C4-2B (cell line): Measurements from ENCODE around the gene KCNAB1.
"Not testable (repeated sequence)": the region's sequence is repeated elsewhere in the genome, so short reads cannot be mapped to it uniquely, and the experiment has no call there.

ENCODE experiments used
- CTCF ChIP-seq: fragments of 450-650 bp; conservative IDR thresholded peaks from 2 replicates; pipeline ENCODE4 v1.5.1; 2017; ENCODE audit warnings: mild to moderate bottlenecking
- ZFX ChIP-seq: fragments of 450-650 bp; IDR thresholded peaks from 2 replicates; pipeline ENCODE4 v1.6.1; 2017

- not testable (repeated sequence) for TF ChIP-seq CTCF, ZFX
Observed at GRCh38 chr3:156569881-156570280, 449.5 kb downstream of the KCNAB1 start.
